Loucy (cell line): ENCODE measurements around the gene CNTN4.

Experiments
- H2AFZ ChIP-seq: fragments of 200-600 bp; sonication (generic); 2 replicates; pipeline ENCODE4 v1.6.0; 2016; ENCODE audit warnings: antibody characterized with exemption, mild to moderate bottlenecking, low read length, moderate library complexity
- H3F3A ChIP-seq: fragments of 200-600 bp; 2 replicates; pipeline ENCODE4 v1.6.0; 2016; ENCODE audit warnings: antibody characterized with exemption, low read depth, mild to moderate bottlenecking
- H3K27me3 ChIP-seq: fragments of 200-600 bp; sonication (generic); 2 replicates; pipeline ENCODE4 v1.6.1; 2014; ENCODE audit warnings: low read length, mild to moderate bottlenecking; ENCODE audit not compliant: insufficient read depth, poor library complexity, severe bottlenecking
- H3K36me3 ChIP-seq: fragments of 200-600 bp; sonication (generic); 2 replicates; pipeline ENCODE4 v1.6.1; 2016; ENCODE audit warnings: low read length; ENCODE audit not compliant: insufficient read depth
- H3K4me1 ChIP-seq: fragments of 200-600 bp; sonication (generic); 2 replicates; pipeline ENCODE4 v1.5.1; 2014; ENCODE audit warnings: low read length, mild to moderate bottlenecking; ENCODE audit not compliant: insufficient read depth, poor library complexity, severe bottlenecking
- H3K4me2 ChIP-seq: fragments of 200-600 bp; sonication (generic); 2 replicates; pipeline ENCODE4 v1.6.0; 2014; ENCODE audit warnings: antibody characterized with exemption, low read length, low read depth, mild to moderate bottlenecking; ENCODE audit not compliant: poor library complexity, severe bottlenecking
- H3K4me3 ChIP-seq: fragments of 200-600 bp; sonication (generic); 2 replicates; pipeline ENCODE4 v1.5.1; 2014; ENCODE audit warnings: low read length, mild to moderate bottlenecking, mixed read lengths; ENCODE audit not compliant: poor library complexity, severe bottlenecking
- H3K79me2 ChIP-seq: fragments of 200-600 bp; sonication (generic); 2 replicates; pipeline ENCODE4 v1.6.1; 2014; ENCODE audit warnings: low read length; ENCODE audit not compliant: insufficient read depth
- H3K9ac ChIP-seq: fragments of 200-600 bp; sonication (generic); 2 replicates; pipeline ENCODE4 v1.6.0; 2014; ENCODE audit warnings: mild to moderate bottlenecking, low read depth, low read length, moderate library complexity; ENCODE audit not compliant: poor library complexity, severe bottlenecking
- H3K9me2 ChIP-seq: fragments of 200-600 bp; sonication (generic); replicated peaks from 2 replicates; pipeline ENCODE4 v1.6.1; 2016; ENCODE audit warnings: low read depth, low read length, mixed read lengths
- H3K9me3 ChIP-seq: fragments of 200-600 bp; sonication (generic); 2 replicates; pipeline ENCODE4 v1.6.1; 2014; ENCODE audit warnings: mild to moderate bottlenecking, antibody characterized with exemption, low read length, low read depth; ENCODE audit not compliant: insufficient read depth
- H4K20me1 ChIP-seq: fragments of 200-600 bp; sonication (generic); 2 replicates; pipeline ENCODE4 v1.6.0; 2014; ENCODE audit warnings: antibody characterized with exemption, low read length, mild to moderate bottlenecking; ENCODE audit not compliant: insufficient read depth, poor library complexity, severe bottlenecking
- EZH2phosphoT487 ChIP-seq: fragments of 200-600 bp; IDR thresholded peaks from 2 replicates; pipeline ENCODE4 v1.6.1; 2018; ENCODE audit warnings: antibody characterized with exemption, mild to moderate bottlenecking, moderate library complexity, borderline replicate concordance
- TF ChIP-seq, protein P1 (sequence below): fragments of 200-600 bp; sonication (generic); conservative IDR thresholded peaks from 2 replicates; pipeline ENCODE4 v1.5.1; 2014; ENCODE audit warnings: mild to moderate bottlenecking, antibody characterized with exemption, low read length

Gene CNTN4

DNA sequence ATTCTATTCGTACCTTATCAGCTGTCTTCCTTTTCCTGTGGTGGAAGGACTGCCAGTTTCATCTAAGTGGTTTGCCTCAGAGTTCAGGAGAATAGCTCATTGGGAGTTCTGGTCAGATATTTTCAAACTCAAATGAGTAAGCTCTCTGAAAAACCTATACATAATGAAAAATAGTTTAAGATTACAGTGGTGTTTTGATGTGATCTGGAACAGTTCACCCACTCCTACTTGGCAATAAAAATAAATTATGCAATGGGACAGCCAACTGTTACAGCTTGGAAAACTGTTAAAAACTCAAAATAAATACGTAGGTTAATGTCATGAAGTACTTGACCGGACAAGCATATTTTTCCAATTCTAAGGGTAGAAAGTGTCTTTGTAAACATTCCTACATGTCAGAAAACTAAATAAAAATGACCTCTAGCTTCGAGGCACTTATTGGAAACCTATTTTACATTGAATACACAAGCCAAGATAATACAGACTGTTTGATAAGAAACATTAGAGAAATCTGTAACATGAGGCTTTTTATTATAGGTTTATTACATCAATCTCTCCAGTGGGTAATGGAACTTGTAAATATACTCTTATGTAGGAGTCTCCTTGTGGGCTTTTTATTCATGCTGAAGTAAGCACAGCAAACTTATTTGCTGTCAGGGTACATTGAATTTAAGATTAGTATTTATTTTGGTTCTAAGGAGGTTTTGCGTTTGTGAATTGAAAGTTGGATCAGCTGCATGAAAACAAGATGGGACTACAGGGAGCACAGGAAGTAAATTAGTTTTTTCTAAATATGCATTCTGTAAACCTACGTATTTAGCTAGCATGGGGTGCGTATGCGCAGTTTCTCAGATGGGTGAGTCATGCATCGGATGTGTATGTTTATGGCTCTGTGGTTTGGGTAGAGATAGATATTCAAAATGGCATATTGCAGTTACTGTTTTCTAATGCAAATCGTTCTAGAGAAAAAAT lies 558.4 kb downstream of the CNTN4 start:
- Histone ChIP-seq H3K27me3 (no peaks in the 10 kb centered on the region), H2AFZ (no peak overlapping the region), H3K4me1 (peaks cover 46% of the 10 kb centered on the region), H3K4me3 (peak overlapping the region; percentile 49), H3K4me2 (peak overlapping the region; percentile 66), H3K9me2 (no peaks in the 10 kb centered on the region), H3K36me3 (no peaks in the 10 kb centered on the region), H3K79me2 (no peaks in the 10 kb centered on the region), H3K9me3 (no peaks in the 10 kb centered on the region), H3F3A (0 out of 2 replicates have a peak, but pooled peaks cover 6% of the 10 kb centered on the region), H4K20me1 (no peaks in the 10 kb centered on the region), H3K9ac (peak overlapping the region; percentile 6)
- TF ChIP-seq, protein P1, sequence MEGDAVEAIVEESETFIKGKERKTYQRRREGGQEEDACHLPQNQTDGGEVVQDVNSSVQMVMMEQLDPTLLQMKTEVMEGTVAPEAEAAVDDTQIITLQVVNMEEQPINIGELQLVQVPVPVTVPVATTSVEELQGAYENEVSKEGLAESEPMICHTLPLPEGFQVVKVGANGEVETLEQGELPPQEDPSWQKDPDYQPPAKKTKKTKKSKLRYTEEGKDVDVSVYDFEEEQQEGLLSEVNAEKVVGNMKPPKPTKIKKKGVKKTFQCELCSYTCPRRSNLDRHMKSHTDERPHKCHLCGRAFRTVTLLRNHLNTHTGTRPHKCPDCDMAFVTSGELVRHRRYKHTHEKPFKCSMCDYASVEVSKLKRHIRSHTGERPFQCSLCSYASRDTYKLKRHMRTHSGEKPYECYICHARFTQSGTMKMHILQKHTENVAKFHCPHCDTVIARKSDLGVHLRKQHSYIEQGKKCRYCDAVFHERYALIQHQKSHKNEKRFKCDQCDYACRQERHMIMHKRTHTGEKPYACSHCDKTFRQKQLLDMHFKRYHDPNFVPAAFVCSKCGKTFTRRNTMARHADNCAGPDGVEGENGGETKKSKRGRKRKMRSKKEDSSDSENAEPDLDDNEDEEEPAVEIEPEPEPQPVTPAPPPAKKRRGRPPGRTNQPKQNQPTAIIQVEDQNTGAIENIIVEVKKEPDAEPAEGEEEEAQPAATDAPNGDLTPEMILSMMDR: no peak
- TF ChIP-seq EZH2phosphoT487: no peak

DNA sequence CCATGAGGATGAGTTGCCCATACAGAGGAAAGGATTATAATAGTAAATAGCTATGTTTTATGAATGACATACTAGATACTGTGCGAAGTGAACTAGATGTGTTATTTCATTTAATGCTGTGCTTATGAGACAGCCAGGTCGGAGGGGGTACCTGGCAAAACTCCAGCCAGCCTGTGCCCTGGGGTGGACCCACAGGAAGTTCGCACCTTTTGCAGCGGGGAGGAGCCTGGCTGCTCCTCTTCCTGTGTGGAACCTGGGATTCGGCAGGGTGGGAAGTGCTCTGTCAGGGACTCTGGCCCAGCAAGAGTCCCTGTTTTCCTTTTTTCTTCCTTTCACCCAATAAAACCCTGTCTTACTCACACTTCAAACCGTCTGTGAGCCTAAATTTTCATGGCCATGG lies 559.3 kb downstream of the CNTN4 start:
- TF ChIP-seq, protein P1: no peak
- TF ChIP-seq EZH2phosphoT487: no peak
- H3K4me2 ChIP-seq: peak overlapping the region; percentile 66
- H3K9me3 ChIP-seq: no peaks in the 10 kb centered on the region
- no peaks in the 10 kb centered on the region for H3K36me3 ChIP-seq
- H3K9me2 ChIP-seq: no peaks in the 10 kb centered on the region
- H3K79me2 ChIP-seq: no peaks in the 10 kb centered on the region
- H3K9ac ChIP-seq: no peak overlapping the region
- H4K20me1 ChIP-seq: no peaks in the 10 kb centered on the region
- no peaks in the 10 kb centered on the region for H3K27me3 ChIP-seq
- no peak overlapping the region for H3K4me3 ChIP-seq
- 0 out of 2 replicates have a peak, but pooled peaks cover 6% of the 10 kb centered on the region for H3F3A ChIP-seq
- H2AFZ ChIP-seq: no peak overlapping the region
- H3K4me1 ChIP-seq: peaks cover 46% of the 10 kb centered on the region

DNA sequence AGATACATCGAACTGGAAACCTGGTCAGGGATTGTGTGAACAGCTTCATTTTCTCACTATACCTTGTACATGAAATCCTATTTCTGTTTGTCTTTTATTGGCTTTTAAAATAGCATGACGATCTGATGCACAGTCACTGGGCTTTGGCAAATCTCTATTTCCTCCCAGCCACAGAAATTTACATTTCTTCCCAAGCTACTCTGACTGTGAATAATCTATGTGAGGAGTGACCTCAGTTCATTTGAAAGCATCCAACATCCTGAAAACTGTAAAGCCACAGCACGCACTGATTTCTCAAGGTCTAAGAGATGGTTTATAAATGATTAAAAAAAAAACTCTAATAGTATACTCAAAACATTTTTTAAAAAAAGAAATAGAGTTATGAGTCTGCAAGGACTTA lies 561.2 kb downstream of the CNTN4 start:
- H3K9ac ChIP-seq: no peak overlapping the region
- H3K4me2 ChIP-seq: peak overlapping the region; percentile 16
- no peaks in the 10 kb centered on the region for H3K9me2 ChIP-seq
- no peaks in the 10 kb centered on the region for H3K79me2 ChIP-seq
- TF ChIP-seq EZH2phosphoT487: no peak
- TF ChIP-seq, protein P1: no peak
- no peaks in the 10 kb centered on the region for H3K27me3 ChIP-seq
- H4K20me1 ChIP-seq: no peaks in the 10 kb centered on the region
- H3K4me3 ChIP-seq: no peak overlapping the region
- peaks cover 35% of the 10 kb centered on the region for H3K4me1 ChIP-seq
- no peaks in the 10 kb centered on the region for H3K36me3 ChIP-seq
- no peak overlapping the region for H2AFZ ChIP-seq
- no peaks in the 10 kb centered on the region for H3K9me3 ChIP-seq
- 0 out of 2 replicates have a peak, but pooled peaks cover 6% of the 10 kb centered on the region for H3F3A ChIP-seq
